ENCODE data around the gene RPP25L. TPM values are rescaled to one million over a fixed set of nuclear protein-coding genes. Genes with fewer than 3 reads are reported as not detected.

The RPP25L gene
- total RNA-seq, 1 experiment from 2014 or later, result 17.2 TPM

DNA sequence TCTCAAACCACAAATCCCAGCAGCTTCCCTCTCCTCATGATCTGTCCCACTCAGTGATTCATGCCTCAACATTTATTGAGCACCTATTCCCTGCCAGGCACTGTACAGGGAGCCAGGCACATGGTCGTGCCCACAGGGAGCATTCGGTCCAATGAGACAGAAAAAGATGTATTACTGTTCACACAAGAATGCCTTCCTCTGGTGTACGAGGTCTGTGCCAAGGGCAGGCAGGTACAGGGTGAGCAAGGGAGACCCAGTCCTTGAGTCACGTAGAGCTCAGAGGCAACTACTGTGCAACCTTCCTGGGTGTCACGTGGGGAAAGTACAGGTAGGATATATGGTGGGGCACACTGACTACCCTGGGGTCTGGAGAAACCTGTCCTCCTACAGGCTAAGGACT is 26.9 kb downstream of the RPP25L start:
- H4K91ac ChIP-seq (ENCODE audit: insufficient read length, low read depth, low read length), result no peak overlapping the region
- H3T11ph ChIP-seq (ENCODE audit: low read length), result no peak overlapping the region
- H2BK15ac ChIP-seq (ENCODE audit: low read depth, low read length), result no peak overlapping the region
- H3K4ac ChIP-seq (ENCODE audit: low read depth, low read length), result no peak overlapping the region
- WGBS (ENCODE audit: extremely low coverage, insufficient read length, low lambda C conversion rate), result no CpG with 5 or more reads among the region's 5 CpGs
- H4K8ac ChIP-seq (replicated peaks; ENCODE audit: insufficient read length, low read depth, low read length), result no peak overlapping the region
- Mint-ChIP-seq H3K36me3 (ENCODE audit: insufficient read depth in 1 of 3, low read depth in 3 of 3) (no peaks in the 10 kb centered on the region), H3K27ac (no peak overlapping the region; a peak in 1 of 7 replicates), H3K27me3 (ENCODE audit: low read depth) (peaks cover 100% of the 10 kb centered on the region), H3K4me1 (peaks cover 33 to 38% of the 10 kb centered on the region in 2 experiments), H3K9me3 (peaks cover 0 to 3% of the 10 kb centered on the region in 2 experiments; a peak in 1 of 5 replicates), H3K4me3 (no peak overlapping the region)
- no peak overlapping the region for H3K23ac ChIP-seq (ENCODE audit: insufficient read length, low read depth, low read length)
- no peaks in the 10 kb centered on the region for H3K79me1 ChIP-seq (ENCODE audit: insufficient read depth, low read depth, low read length, poor library complexity, severe bottlenecking)
- H4K5ac ChIP-seq (ENCODE audit: insufficient read length, low read depth, low read length), result no peak overlapping the region
- H3K4me2 ChIP-seq (ENCODE audit: insufficient read depth, insufficient read length, low read length), result no peak overlapping the region
- no peak overlapping the region for H2BK120ac ChIP-seq (ENCODE audit: low read depth, low read length, poor library complexity, severe bottlenecking)
- H2AK5ac ChIP-seq (ENCODE audit: insufficient read length, low read length), result no peak overlapping the region
- H3K56ac ChIP-seq (ENCODE audit: insufficient read length, low read depth, low read length), result no peak overlapping the region
- peaks cover 8% of the 10 kb centered on the region; the same call in 1 of the 2 replicates for H3K4me1 ChIP-seq (ENCODE audit: insufficient read depth, low read length)
- no peak overlapping the region for H3K18ac ChIP-seq (ENCODE audit: insufficient read length, low read depth, low read length)
- no peaks in the 10 kb centered on the region for H3K79me2 ChIP-seq (ENCODE audit: insufficient read depth, low read length)
- H3K27me3 ChIP-seq (ENCODE audit: insufficient read depth, low read length), result peaks cover 57% of the 10 kb centered on the region
- no peaks in the 10 kb centered on the region for H3K9me3 ChIP-seq (ENCODE audit: control insufficient read depth, low read depth, low read length)
- no peak overlapping the region for H2AFZ ChIP-seq (ENCODE audit: low read length)
- no peak overlapping the region for H3K9ac ChIP-seq (ENCODE audit: extremely low read depth, insufficient read length, low read length)
- H4K20me1 ChIP-seq (ENCODE audit: control insufficient read depth, insufficient read depth, insufficient read length), result peaks cover 3% of the 10 kb centered on the region
- no peak for DNase-seq
- no peak for TF ChIP-seq CTCF (conservative IDR thresholded peaks at IDR 0.05)
- no peak overlapping the region for H2BK5ac ChIP-seq (ENCODE audit: insufficient read length, low read length)
- H3K27ac ChIP-seq (ENCODE audit: insufficient read length, low read depth, low read length), result no peak overlapping the region
- no peak overlapping the region for H2BK20ac ChIP-seq (ENCODE audit: low read depth, low read length, poor library complexity, severe bottlenecking)
- peaks cover 13% of the 10 kb centered on the region for H3K23me2 ChIP-seq (ENCODE audit: insufficient read length, low read depth, low read length, poor library complexity, severe bottlenecking)
- no peak overlapping the region; the same call in 1 of the 2 replicates for H3K14ac ChIP-seq (ENCODE audit: insufficient read depth, low read length)
- H2BK12ac ChIP-seq (ENCODE audit: insufficient read length, low read depth, low read length), result no peak overlapping the region
